ENCODE results near the gene ANGPTL2.

The ANGPTL2 gene

DNA sequence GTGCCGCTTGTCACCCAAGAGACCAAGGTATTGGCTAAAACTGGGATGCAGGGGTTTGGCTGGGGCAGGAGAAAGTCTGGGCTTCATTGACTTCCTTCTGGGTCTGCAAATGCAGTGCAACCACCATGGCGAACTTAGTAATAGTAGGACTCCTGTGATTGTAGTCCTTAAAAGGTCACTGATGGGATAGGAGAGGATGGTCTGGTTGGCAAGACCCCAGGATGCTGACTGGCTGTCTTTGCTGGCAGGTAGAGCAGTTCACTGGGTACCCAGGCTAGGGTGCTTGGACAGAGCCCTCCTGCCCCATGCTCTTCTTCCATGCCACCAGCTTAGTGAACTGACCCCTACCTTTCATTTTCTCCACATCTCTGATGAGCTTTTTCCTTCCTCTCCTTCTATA lies 37.2 kb downstream of the ANGPTL2 start:
- in situ Hi-C loops (cut with MboI; ENCODE audit: low pct_unique_long_range_greater_than_20kb, low sequenced_read_pairs), result no loop called here

DNA sequence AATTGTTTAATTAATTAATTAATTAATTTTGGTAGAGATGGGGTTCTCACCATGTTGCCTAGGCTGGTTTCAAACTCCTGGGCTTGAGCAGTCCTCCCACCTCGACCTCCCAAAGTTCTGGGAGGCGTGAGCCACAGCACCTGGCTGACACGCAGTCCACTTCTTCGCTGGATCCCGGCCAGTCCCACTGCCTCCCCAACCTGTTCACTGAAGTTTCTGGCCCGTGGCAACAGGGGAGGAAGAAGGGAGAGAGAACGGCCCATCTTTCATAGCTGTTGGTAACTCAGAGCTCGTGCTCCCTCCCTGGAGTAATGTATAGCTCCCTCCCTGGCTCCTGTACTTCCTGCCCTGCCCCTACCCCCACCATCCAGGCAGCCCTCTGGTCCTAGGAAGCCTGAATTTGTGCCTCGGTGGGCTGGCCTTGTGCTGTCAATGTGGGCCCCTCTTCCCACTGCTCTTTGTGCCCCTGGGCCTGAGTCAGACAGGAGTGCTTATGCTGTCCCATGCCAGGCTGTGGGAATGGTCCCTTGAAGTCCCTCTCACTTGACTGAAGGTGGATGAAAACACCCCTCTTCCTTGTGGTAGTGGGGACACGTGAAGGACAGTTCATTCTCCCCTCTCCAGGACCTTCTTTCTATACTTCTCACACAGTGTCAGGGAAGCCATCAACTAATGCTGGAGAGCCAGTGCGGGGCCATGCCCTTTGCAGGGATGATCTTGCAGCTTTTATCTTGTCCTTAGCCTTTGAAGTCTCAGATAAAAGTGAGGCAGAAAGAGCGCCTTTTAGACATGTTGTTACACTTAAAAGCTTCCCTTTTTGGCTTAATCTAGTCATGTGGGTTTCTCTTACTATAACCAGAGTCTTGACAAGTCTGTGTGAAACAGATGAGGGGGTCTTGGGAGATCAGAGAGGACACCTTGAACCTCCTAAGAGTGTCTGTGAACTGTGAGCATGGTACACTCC lies 38.1 kb downstream of the ANGPTL2 start:
- in situ Hi-C loops (cut with MboI; ENCODE audit: low pct_unique_long_range_greater_than_20kb, low sequenced_read_pairs), result no loop called here
- no peak for DNase-seq

More for the DNA sequence above, 37.2 kb downstream of the ANGPTL2 start:
- no peak for DNase-seq

DNA sequence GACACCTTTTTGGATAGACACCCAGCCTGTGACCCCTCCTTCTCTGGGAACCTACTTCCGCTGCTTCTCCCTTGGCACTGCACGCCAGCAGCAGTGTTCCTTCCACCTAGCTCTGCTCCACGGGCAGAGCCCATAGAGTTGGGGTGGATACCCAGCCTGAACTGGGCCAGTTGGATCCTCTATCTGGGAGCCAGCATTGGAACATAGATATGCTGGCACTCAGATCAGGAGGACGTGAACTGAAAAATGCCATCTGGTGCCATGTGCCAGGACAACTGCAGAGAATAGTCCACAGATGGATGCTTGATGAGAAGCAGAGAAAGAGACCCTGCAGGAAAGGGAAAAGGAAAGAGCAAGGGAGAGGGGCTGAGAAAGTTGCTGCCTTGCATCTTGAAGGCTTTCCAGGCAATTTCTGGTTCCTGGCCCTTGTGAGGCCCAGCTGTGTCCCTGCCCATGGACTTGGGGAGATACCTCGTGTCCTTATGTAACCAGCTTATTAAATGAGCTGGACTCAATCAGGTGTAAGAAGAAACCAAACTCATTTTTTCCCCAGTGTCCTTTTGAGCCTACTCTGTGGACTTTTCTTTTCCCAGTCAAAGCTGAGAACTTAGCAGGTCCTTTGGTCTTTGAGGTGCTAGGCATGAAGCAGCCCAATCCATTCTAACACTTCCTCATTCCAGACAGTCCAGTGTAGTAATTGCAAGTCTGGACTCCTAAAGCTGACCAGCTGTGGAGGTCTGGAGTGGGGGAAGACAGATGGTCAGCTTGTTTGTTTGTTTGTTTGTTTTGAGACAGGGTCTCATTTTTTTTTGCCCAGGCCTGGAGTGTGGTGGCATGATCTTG lies 39.1 kb downstream of the ANGPTL2 start:
- in situ Hi-C loops (cut with MboI; ENCODE audit: low pct_unique_long_range_greater_than_20kb, low sequenced_read_pairs), result no loop called here
- no peak for DNase-seq

DNA sequence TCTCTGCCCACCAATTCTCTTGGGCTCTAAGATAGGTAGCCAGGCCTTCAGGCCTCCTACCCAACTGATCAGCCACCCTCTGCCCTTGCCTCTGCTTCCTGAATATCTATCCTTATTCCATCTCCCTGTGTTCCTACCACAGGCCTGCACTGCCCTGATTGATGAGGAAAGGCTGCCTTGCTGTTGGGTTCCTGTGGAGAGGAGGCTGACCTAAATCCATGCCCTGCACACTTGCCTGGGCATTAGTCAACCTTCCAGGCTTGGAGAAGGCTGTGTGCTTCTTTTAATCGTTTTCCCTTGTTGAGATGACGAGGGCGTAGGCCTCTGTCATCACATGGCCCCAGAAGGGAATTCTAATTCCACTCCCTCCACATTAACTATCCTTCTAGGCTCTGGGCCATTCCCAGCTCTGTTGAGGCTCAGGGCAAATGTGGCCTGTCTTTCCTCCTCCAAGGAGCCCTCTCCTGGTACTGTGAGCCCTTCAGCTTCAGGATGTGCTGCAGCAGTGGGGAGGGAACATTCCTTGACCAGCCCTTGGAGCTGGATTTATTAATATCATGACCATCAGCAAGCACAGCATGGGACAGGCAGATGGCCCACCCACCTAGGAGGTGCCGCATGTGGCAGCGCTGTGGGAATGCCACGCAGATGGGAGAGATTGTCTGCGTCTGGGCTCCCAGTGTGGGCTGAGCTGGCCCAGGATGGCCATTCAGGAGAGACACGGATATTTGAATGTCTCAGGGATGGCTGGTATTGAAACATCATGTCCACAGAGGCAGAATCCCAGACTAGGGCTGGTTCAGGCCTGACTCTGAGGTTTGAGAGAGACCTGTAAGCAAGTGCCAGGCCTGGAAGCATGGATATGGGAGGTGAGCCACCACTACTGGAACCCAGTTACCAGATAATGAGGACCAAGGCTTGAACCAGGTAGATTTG lies 40.9 kb downstream of the ANGPTL2 start:
- no peak for DNase-seq
- in situ Hi-C loops (cut with MboI; ENCODE audit: low pct_unique_long_range_greater_than_20kb, low sequenced_read_pairs), result no loop called here

DNA sequence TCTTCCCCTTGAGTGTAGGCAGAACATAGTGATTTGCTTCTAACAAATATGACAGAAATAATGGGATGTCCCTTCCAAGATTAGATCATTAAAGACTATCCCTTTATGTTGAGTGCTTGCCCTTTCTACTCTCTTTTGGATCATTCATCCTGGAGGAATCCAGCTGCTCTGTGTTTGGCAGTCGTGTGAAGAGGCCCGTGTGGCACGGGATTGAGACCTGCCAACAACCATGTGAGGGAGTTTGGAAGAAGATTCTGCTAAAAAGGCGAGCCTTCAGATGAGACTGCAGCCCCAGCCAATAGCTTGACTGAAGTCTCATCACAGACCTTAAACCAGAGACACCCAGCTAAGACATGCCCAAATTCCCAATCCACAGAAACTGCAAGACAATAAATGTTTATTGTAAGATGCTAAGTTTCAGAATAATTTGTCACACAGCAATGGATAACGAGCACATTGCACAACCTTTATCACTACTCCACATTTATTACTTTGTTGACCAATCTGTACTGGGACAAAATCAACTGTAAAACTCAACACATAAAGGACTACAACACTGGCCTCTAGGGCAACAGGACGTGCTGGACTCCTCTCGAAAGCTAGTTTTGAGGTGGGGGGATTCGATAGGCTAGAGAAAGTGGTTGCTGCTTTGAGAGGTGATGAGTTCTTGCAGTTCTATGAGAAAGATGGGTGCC lies 42.8 kb downstream of the ANGPTL2 start:
- in situ Hi-C loops (cut with MboI; ENCODE audit: low pct_unique_long_range_greater_than_20kb, low sequenced_read_pairs), result no loop called here
- no peak for DNase-seq

DNA sequence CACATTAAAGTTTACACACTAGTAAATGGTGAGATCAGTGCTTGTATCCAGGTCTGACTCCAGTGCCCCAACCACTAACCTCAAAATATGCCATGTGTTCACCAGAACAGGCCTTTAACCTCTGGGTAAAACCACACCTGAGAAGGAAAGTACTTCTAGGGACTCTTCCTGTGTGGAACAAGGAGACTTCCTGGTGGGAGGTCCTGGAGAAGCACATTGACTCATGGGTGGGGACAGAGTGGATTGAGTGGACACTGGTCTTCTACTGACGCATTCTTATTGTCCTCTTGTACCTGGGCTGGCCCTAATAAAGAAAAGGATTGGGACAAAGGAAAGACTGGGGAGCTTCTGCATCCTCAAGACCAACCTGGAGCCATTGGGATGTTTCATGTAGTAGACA lies 43.4 kb downstream of the ANGPTL2 start:
- no peak for DNase-seq
- in situ Hi-C loops (cut with MboI; ENCODE audit: low pct_unique_long_range_greater_than_20kb, low sequenced_read_pairs), result no loop called here

DNA sequence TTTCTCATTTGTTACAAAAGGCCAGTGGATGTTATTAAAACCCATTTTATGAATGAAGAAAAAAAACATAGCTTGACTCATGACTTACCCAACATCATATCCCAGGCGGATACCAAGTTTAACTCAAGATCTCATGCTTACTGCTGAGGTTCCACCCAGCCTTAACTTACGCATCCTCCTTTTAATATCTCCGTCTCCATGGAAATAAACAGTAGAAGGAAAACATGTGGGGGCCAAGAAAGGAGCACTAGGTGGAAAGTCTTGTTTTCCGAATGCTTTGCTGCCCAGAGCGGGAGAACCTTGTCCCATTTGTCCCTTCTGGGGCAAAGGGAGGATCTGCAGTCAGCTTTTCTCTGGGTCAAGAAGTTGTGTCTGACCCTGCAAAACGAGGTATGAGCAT lies 44.1 kb downstream of the ANGPTL2 start:
- in situ Hi-C loops (cut with MboI; ENCODE audit: low pct_unique_long_range_greater_than_20kb, low sequenced_read_pairs), result no loop called here
- DNase-seq, result no peak

DNA sequence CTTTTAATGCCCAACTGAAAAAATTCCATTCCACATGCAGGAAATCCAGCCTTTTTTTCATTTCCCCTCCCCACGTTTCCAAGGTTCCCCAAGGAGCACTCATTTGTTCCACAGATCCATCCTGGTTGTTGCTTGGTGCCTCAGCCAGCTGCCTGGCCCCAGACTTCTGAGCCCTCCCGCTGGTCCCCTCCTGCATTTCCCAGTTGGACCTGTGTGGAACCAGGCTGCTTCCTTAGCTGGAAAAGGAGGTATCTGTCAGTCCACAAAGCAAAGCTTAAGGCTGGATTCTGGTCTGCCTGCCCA lies 44.8 kb downstream of the ANGPTL2 start:
- no peak for DNase-seq
- in situ Hi-C loops (cut with MboI; ENCODE audit: low pct_unique_long_range_greater_than_20kb, low sequenced_read_pairs), result no loop called here

DNA sequence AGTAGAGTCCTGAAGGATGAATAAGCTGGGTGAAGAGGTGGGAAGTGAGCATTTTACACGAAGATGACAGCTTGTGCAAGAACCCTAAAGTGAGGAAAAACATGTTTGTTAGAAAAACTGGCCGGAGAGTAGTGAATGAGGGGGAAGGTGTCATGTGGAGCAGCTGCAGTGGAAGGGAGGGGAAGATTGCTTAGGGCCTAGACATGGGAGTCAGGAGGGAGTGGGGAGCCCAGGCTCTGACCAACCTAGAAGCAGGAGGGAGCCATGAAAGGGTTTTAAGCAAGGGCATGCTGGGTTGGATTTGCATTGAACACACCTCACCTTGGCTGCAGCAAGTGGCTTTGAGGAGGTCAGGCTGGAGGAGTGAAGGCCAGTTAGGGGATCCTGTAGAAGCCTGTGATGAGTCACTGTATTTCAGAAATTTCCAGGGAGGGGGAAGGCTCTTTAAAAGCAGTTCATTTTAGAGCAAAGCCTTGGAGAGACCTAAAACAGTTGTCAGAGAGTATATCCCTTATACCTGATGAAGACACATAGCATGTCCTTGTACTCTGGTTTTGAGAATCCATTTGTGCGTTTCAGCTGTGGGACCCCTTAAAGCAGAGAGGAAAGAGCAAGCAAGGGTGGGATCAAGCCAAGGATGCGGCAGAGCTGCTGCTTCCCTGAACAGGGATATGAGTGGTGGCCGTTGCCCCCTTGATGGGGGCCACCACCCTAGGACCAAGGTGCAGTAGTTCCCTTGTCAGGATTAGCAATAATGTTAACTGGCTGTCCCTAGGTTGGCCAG lies 45.4 kb downstream of the ANGPTL2 start:
- no peak for DNase-seq
- in situ Hi-C loops (cut with MboI; ENCODE audit: low pct_unique_long_range_greater_than_20kb, low sequenced_read_pairs), result no loop called here

DNA sequence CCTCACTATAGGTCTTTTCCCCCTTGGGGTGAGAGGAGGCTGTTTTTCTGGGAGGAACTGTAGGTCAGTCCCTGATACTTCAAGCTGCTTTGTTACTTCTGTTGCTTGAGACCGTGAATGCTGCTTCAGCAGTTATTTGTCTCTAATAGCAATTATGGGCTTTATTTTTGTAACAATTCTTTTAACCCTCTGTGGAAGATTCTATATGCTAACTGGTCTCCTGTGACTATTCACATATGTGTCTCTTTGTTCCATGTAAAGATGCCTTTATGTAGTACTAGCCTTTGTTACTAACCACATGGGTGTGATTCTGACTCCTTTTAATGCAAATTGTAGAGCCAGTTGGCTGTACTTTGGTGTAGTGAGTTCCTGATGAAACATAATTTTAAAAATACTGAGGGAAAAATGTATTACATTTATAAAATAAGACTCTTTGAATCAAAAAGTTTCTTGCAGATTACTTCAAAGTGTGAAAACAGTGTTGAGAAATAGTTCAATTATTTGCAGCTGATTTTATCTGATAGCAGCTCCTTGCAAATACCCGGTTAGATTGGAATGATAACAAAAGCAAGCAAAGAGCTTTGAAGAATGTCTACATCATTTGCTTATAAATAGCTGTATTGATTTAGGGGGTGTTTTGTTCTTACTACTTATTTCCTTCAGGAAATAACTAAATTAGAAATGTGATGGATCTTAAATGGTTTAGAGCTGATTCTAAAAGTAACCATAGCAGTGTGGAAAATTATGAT lies 46.6 kb downstream of the ANGPTL2 start:
- in situ Hi-C loops (cut with MboI; ENCODE audit: low pct_unique_long_range_greater_than_20kb, low sequenced_read_pairs), result no loop called here
- DNase-seq, result no peak

DNA sequence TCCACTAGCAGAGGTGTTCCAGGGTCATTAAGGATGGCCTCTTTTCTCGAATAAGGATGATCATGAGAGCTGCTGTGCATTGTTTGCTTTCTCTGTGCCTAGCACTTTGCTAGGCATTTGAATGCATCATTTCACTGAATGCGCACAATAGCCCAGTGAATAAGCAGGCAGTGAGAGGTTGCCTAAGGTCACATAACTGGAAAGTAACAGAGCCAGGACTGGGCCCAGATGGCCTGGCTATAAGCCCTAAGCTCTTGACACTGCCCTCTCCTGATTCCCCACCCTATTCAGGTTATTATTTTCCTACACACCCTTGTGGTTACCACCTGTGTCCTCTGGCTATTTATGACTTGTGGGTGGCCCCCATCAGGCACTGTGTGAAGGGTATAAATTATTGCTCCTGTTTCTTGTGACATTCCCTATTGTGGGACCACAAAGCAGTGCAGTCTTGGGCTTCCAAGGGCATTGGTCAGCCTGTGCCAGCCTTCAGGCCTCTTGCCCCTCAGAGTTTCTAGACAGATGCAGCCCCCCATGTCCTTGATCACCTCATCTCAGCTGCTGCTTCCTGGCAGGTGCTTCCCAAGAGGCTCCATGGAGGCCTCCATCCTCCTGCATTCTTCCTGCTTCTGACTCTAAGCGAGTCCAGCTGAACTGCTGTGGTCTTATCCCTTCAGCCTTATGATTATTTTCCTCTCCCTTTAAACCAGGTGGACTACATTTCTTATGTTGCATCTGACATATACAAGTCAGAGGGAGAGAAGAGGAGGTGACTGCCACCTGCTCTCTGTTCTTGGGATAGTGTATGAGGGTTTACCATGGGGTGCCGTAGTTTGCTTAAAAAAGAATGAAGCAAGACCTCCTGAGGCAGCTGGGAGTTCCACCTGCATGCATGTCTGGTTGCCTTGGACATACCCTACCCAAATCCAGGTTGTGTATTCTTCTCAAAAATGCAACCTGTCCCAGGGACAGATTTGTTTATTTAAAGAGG lies 47.6 kb downstream of the ANGPTL2 start:
- DNase-seq, result no peak
- in situ Hi-C loops (cut with MboI; ENCODE audit: low pct_unique_long_range_greater_than_20kb, low sequenced_read_pairs), result no loop called here

DNA sequence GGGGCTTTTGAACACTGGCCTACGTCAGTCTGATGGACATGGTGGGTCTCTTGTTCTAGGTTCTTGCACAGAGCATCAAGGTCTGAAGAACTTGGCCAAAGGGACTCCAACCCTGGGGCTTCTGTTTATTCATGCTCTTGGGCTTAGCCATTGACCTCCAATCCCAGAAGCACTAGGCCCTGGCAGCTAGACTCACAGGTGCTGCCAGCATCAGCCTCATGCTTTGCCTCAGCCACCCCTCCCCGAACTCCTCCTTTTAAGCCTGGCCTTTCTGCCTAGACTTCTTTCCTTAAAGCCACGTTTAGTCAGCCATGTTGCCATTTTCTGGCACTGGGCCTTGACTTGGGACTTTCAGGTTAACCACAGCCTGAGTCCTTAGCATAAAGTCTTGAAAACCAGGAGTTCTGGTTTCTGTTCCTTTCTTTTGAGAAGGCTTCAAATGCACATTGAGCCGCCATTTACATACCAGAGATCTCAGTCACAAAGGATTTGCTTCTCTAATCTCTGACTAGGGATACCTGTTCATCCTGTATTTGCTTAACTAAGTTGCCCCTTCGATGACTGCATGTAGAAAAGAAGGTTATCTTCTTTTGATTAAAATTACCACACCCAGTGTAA lies 54.7 kb downstream of the ANGPTL2 start:
- in situ Hi-C loops (cut with MboI; ENCODE audit: low pct_unique_long_range_greater_than_20kb, low sequenced_read_pairs), result no loop called here
- DNase-seq, result no peak

DNA sequence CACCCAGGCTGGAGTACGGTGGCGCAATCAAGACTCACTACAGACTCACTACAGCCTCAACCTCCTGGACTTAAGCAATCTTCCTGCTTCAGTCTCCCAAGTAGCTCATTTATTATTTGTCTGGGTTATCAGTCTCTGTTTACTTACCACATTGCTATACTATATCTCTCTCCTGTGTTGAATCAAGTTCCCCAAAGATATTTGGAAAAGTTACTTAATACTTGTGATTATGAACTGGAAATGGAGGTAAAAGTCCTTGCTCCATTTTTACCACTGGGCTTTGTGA lies 55.6 kb downstream of the ANGPTL2 start:
- in situ Hi-C loops (cut with MboI; ENCODE audit: low pct_unique_long_range_greater_than_20kb, low sequenced_read_pairs), result no loop called here

DNA sequence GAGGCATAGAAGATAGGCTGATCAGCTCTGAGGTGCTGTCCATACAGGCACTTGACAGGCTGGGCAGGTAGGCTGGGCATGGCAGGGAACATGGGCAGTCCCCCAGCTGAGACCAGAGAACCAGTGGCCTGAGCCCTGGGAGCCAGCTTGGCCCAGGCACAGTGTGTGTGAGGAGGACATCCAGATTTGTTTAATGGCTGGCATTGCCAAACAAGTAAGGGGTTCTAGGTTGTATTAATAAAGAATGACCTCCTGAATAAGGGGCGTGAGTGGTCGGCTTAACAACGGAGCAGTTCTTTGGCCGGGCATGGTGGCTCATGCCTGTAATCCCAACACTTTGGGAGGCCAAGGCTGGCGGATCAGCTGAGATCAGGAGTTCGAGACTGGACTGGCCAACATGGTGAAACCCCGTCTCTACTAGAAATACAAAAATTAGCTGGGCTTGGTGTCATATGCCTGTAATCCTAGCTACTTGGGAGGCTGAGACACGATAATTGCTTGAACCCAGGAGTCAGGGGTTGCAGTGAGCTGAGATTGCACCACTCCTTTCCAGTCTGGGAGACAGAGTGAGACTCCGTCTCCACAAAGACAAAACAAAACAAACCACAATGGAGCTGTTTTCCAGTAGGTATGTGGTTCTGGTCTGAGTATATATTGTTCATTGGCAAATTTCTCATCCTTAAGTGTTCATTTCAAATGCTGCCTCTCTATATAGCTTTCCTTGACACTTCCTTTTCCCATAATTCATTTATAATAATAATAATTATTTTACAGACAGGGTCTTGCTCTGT lies 56.2 kb downstream of the ANGPTL2 start:
- DNase-seq, result no peak
- in situ Hi-C loops (cut with MboI; ENCODE audit: low pct_unique_long_range_greater_than_20kb, low sequenced_read_pairs), result no loop called here

More for the DNA sequence above, 55.6 kb downstream of the ANGPTL2 start:
- DNase-seq, result no peak

DNA sequence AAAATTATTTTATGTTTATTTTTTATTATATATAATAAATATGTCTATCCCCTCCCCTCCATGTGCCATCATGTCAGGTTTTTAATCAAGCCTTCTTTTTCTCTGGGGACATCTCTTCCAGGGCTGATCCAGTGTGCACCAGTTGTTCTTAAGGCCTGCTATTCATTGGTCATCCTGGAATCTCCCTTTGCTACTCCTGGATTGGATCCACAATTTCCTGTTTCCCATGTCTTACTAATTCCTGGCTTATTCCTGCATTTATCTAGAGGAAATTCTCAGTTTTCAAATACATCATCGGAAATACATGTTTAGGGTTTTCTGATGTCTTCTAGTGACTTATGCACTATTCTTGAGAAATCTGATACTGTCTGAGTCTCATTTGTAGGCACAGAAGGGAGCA lies 56.8 kb downstream of the ANGPTL2 start:
- DNase-seq, result no peak
- in situ Hi-C loops (cut with MboI; ENCODE audit: low pct_unique_long_range_greater_than_20kb, low sequenced_read_pairs), result no loop called here
